ENCODE data around the gene RC3H2. TPM values are rescaled to one million over a fixed set of nuclear protein-coding genes. Genes with fewer than 3 reads are reported as not detected.

Gene RC3H2, protein sequence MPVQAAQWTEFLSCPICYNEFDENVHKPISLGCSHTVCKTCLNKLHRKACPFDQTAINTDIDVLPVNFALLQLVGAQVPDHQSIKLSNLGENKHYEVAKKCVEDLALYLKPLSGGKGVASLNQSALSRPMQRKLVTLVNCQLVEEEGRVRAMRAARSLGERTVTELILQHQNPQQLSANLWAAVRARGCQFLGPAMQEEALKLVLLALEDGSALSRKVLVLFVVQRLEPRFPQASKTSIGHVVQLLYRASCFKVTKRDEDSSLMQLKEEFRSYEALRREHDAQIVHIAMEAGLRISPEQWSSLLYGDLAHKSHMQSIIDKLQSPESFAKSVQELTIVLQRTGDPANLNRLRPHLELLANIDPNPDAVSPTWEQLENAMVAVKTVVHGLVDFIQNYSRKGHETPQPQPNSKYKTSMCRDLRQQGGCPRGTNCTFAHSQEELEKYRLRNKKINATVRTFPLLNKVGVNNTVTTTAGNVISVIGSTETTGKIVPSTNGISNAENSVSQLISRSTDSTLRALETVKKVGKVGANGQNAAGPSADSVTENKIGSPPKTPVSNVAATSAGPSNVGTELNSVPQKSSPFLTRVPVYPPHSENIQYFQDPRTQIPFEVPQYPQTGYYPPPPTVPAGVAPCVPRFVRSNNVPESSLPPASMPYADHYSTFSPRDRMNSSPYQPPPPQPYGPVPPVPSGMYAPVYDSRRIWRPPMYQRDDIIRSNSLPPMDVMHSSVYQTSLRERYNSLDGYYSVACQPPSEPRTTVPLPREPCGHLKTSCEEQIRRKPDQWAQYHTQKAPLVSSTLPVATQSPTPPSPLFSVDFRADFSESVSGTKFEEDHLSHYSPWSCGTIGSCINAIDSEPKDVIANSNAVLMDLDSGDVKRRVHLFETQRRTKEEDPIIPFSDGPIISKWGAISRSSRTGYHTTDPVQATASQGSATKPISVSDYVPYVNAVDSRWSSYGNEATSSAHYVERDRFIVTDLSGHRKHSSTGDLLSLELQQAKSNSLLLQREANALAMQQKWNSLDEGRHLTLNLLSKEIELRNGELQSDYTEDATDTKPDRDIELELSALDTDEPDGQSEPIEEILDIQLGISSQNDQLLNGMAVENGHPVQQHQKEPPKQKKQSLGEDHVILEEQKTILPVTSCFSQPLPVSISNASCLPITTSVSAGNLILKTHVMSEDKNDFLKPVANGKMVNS
- 44.9 and 54.8 TPM in 2 replicates for total RNA-seq

DNA sequence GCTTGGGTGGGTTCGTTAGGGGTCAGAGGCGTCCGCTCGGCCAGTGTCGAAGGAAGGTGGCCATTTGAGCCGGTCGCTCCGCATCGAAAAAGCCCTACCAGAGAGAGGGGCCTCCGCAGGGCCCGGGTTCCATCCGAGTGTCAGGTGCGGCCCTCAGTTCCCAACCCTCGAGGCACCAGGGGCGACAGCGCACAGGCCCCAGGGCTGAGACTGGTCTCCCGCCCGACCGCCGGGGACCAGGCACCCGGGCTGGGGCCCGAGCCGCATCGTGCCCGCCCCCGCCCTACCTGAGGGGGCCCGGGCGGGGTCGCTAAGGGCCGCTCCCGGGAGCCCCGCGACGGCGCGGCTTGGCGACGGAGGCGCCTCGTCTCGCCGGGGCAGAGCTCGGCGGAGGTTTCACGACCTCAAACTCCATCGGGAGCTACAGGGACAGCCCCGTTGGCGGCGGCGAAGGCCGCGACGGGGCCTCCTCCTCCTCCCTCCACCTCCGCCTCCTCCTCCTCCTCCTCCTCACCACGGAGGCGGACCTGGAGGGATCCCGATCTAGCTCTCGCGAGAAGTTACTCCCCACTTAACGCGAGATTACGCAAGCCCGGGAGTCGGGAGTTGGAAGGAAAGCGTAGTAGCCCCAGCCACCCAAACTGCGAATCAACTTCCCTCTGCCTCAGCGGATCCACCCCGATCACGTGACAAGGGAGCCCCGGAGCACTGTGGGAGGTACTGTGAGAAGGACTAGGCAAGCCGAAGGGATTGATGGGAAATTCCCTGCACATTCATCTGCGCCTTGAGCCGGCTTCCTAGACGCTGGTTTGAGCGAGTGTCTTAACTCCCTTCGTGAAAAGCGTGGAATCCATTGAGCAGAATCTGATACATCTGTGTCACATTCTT lies at the start of gene RC3H2:
RC3H2 (minus strand) TSS at position 537 of the 888 bp plus-strand sequence. CDS start 7,850 bp downstream, outside the sequence.

DNA sequence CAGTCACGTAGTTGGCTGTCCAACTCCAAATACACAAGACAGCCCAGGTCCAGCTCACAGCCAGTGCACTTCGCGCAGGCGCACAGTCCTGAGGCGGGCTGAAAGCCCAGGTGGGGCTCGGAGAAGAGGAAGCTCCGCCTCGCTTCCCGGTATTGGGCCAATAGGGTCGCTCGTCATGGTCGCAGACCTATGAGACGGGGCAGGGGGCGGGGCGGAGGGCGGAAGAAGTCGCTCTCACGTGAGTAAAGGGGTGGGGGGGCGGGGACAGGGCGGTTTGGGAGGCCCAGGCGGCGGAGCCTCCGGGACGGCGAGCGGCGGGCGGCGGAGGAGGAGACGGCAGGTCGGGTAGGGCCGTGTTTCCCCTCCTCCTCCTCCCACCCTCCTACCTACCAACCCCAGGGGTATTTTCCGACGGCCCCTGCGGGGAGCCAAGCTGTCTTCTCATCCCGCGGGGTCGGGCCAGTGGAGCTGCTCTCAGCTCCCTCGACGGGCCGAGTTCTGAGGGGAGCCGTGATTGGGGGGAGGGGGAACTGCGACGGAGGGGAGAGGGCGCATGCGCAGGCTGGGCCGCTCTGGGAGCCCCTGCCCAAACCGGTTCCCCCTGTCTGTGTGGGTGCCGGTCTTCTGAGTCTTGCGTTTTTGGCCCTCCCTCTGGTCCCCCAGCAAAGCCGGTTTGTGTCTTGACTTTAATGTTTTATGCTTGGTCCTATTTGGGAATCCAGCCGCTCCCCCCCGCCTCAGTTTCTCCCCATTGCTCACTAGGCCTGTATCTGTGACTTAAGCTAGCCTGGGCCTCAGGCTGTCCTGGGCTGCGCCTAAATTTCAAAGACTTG lies 35.8 kb upstream of the RC3H2 start, which contains the start of gene RABGAP1:
RABGAP1 (plus strand) TSS at position 272 of the 833 bp plus-strand sequence. CDS start 16,040 bp downstream, outside the sequence.

DNA sequence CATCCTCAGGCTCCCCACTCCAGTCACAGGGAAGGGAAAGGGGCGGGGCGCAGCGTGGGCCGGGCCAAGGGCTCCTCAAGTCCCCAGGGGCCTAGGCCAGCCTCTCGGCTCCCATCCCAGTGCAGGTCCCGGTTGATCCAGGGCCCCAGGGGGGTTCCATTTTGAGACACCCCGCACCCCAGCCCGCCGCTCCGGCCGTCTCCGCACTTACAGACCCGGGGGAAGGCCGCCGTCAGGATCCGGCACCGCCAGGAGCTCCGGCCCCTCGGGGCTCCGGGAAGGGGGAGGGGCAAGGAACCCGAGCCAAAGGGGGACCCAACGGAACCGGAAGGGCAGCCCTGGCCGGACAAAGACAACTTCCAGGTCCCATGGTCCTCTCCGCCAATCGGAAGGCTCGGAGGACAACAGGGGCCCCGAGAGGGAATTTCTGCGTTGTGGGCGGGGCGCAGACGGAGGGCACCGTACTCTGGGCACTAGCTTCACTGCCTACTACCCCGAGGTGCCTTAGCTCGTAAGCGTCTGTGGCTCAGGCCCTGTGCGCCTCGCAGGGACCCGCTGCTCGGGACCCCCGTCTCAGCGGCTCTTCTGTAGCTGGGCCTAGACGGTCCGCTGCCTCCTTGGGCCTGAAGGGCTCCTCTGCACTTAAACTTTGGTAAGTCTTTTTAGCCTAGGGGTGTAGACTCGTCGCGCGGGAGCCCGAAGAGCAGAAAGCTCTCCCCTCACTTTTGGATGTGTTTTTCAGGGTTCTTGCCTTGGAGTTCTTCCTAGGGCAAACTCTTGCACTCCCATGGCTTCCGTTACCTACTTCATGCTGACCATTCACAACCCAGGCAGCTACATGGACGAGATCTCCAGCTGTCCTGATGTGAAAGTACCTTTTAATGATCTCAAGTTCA lies 26.3 kb upstream of the RC3H2 start, which contains the start of gene ZBTB26:
ZBTB26 (minus strand) TSS at position 287 of the 896 bp plus-strand sequence. CDS start 11,578 bp downstream, outside the sequence.

DNA sequence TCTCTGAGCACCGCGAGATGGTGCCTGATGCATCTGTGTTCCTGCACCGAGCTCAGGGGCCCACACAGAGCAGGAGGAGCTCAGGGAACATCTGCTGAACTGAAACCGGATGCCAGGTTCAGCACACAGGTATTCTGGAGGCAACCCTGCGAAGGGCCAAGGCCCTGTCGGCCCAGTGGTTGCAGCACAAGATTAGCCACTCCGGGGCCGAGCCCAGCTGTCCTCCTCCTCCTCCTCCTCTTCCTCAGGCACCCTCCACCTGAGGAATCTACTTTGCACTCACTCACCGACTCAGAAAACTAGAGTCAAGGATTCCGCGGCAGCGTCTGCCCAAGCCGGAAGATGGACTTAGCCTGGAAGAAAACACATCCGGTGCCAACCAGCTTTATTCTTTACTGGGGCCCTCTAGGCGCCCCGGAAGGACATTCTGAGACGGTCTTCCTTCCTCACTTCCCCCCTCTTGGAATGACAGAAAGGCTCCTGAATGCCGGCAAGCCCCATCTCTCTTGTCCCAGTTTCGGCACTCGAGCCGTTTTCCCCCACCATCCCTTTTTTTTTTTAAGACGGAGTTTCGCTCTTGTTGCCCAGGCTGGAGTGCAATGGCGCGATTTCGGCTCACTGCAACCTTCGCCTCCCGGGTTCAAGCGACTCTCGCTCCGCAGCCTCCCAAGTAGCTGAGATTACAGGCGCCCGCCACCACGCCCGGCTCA lies 8.0 kb upstream of the RC3H2 start, which contains the start of gene ZBTB6:
ZBTB6 (minus strand) TSS at position 360 of the 710 bp plus-strand sequence. CDS start 1,251 bp downstream, outside the sequence.

DNA sequence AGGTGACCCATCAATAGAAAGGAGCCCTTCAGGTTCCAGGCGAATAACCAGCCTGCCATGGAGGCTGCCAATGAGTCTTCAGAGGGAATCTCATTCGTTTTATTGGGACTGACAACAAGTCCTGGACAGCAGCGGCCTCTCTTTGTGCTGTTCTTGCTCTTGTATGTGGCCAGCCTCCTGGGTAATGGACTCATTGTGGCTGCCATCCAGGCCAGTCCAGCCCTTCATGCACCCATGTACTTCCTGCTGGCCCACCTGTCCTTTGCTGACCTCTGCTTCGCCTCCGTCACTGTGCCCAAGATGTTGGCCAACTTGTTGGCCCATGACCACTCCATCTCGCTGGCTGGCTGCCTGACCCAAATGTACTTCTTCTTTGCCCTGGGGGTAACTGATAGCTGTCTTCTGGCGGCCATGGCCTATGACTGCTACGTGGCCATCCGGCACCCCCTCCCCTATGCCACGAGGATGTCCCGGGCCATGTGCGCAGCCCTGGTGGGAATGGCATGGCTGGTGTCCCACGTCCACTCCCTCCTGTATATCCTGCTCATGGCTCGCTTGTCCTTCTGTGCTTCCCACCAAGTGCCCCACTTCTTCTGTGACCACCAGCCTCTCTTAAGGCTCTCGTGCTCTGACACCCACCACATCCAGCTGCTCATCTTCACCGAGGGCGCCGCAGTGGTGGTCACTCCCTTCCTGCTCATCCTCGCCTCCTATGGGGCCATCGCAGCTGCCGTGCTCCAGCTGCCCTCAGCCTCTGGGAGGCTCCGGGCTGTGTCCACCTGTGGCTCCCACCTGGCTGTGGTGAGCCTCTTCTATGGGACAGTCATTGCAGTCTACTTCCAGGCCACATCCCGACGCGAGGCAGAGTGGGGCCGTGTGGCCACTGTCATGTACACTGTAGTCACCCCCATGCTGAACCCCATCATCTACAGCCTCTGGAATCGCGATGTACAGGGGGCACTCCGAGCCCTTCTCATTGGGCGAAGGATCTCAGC lies 104.8 kb downstream of the RC3H2 start, which contains the start of gene OR1K1:
OR1K1 (plus strand) TSS at position 58 of the 995 bp plus-strand sequence; CDS start at position 58, 0 bp downstream.

Other genes with a start within 250 kb of the RC3H2 start
- 0.09 TPM in 1 of 2 replicates, not detected in the other for gene OR1B1, start 247.7 kb downstream of the RC3H2 start, total RNA-seq
- not detected in 2 replicates for gene OR1L1, start 243.6 kb downstream of the RC3H2 start, total RNA-seq
- not detected in 2 replicates for gene OR1L3, start 230.2 kb downstream of the RC3H2 start, total RNA-seq
- gene OR1L4, start 181.4 kb downstream of the RC3H2 start, total RNA-seq = not detected in 2 replicates
- not detected in 2 replicates for gene OR1L6, start 163.1 kb downstream of the RC3H2 start, total RNA-seq
- gene OR5C1, start 116.4 kb downstream of the RC3H2 start, total RNA-seq = not detected in 2 replicates
- gene OR1K1, start 105.2 kb downstream of the RC3H2 start, total RNA-seq = not detected in 2 replicates
- 64.5 and 66.2 TPM in 2 replicates for gene PDCL, start 76.8 kb downstream of the RC3H2 start, total RNA-seq
- 10.9 and 11.9 TPM in 2 replicates for gene ZBTB6, start 8.0 kb upstream of the RC3H2 start, total RNA-seq
- gene ZBTB26, start 26.2 kb upstream of the RC3H2 start, total RNA-seq = 2.3 and 3.7 TPM in 2 replicates
- 23.2 and 36.2 TPM in 2 replicates for gene RABGAP1, start 35.7 kb upstream of the RC3H2 start, total RNA-seq
- 0.90 and 1.8 TPM in 2 replicates for gene GPR21, start 128.3 kb upstream of the RC3H2 start, total RNA-seq